Ishikawa (cell line): Measurements from ENCODE around the gene CSDE1.

Experiments used
- CREB1 ChIP-seq: IDR thresholded peaks from 2 replicates; pipeline ENCODE4 v1.6.1; 2012; ENCODE audit warnings: low read depth
- EGR1 ChIP-seq: IDR thresholded peaks from 2 replicates; pipeline ENCODE4 v1.6.1; 2012
- EP300 ChIP-seq: IDR thresholded peaks from 2 replicates; pipeline ENCODE4 v1.6.1; 2012; ENCODE audit warnings: borderline replicate concordance
- FOXM1 ChIP-seq: IDR thresholded peaks from 2 replicates; pipeline ENCODE4 v1.6.1; 2012; ENCODE audit warnings: low read depth, borderline replicate concordance
- MAX ChIP-seq: IDR thresholded peaks from 2 replicates; pipeline ENCODE4 v1.6.1; 2012
- RAD21 ChIP-seq: IDR thresholded peaks from 2 replicates; pipeline ENCODE4 v1.6.1; 2012; ENCODE audit warnings: low read depth
- REST ChIP-seq: IDR thresholded peaks from 2 replicates; pipeline ENCODE4 v1.6.1; 2012; ENCODE audit warnings: low read depth, mild to moderate bottlenecking
- TAF1 ChIP-seq: IDR thresholded peaks from 2 replicates; pipeline ENCODE4 v1.6.1; 2012; ENCODE audit warnings: low read depth, mild to moderate bottlenecking
- TCF12 ChIP-seq: IDR thresholded peaks from 2 replicates; pipeline ENCODE4 v1.6.1; 2012; ENCODE audit warnings: low read depth
- TEAD4 ChIP-seq: IDR thresholded peaks from 2 replicates; pipeline ENCODE4 v1.6.1; 2012
- YY1 ChIP-seq: IDR thresholded peaks from 2 replicates; pipeline ENCODE4 v1.6.1; 2012; ENCODE audit warnings: low read depth
- ZBTB7A ChIP-seq: IDR thresholded peaks from 2 replicates; pipeline ENCODE4 v1.6.1; 2012; ENCODE audit warnings: low read depth

- TF ChIP-seq ZBTB7A (no peak), CREB1 (no peak), TEAD4 (no peak), FOXM1 (no peak), MAX (no peak), EP300 (no peak), TAF1 (no peak), YY1 (no peak), RAD21 (no peak), EGR1 (no peak), TCF12 (no peak), REST (no peak)
These were observed 81.7 kb downstream of the CSDE1 start for GRCh38 chr1:114676115-114676514.
